ENCODE data around the gene TMEM150C.

- TF ChIP-seq CTCF (IDR thresholded peaks at IDR 0.05): no peak
- no peak for TF ChIP-seq POLR2AphosphoS5 (IDR thresholded peaks at IDR 0.05; ENCODE audit: low read depth, low read length)
- TF ChIP-seq REST (IDR thresholded peaks at IDR 0.05; ENCODE audit: insufficient read depth in 1 of 2, low read depth in 2 of 2, low read length in 1 of 2): no peak
- TF ChIP-seq SIN3A (IDR thresholded peaks at IDR 0.05; ENCODE audit: borderline replicate concordance, insufficient read depth, low read depth, low read length): no peak
- no peak for TF ChIP-seq TCF7L2 (IDR thresholded peaks at IDR 0.05; ENCODE audit: low read depth, low read length)
These were observed 49.7 kb upstream of the TMEM150C start for GRCh38 chr4:82611527-82611926.
